Stomach (tissue), 4 donors: ENCODE measurements around the gene ENO3.
"Not testable (repeated sequence)": the region's sequence is repeated elsewhere in the genome, so short reads cannot be mapped to it uniquely, and the experiment has no call there.

Experiments
- POLR2AphosphoS5 ChIP-seq, 3 donors: sonication (generic); formaldehyde crosslinking; IDR thresholded peaks; one replicate each; pipeline ENCODE4 v1.6.1; 2016; ENCODE audit warnings: antibody characterized with exemption in 3 of 3
- TF ChIP-seq, protein P1 (sequence below), 7 experiments: fragments of 450-650 bp in 4 of 7; fragments of 200-600 bp in 3 of 7; sonication (generic) in 3 of 7; IDR thresholded peaks; one replicate each; pipeline ENCODE4 v1.5.1; 2016 to 2019; ENCODE audit warnings: antibody characterized with exemption in 7 of 7, control low read depth in 2 of 7, mild to moderate bottlenecking in 1 of 7

DNA sequence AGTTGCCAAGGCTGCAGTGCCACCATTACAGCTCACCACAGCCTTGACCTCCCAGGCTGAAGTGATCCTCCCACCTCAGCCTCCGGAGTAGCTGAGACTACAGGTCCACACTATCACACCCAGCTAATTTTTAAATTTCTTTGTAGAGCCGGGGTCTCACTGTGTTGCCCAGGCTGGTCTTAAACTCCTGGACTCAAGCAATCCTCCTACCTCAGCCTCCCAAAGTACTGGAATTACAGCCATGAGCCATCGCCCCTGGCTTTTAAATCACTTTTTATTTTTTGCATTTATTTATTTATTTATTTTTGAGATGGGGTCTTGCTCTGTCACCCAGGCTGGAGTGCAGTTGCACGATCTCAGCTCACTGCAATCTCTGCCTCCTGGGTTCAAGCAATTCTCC, 36.4 kb upstream of the ENO3 start:
- TF ChIP-seq, protein P1, sequence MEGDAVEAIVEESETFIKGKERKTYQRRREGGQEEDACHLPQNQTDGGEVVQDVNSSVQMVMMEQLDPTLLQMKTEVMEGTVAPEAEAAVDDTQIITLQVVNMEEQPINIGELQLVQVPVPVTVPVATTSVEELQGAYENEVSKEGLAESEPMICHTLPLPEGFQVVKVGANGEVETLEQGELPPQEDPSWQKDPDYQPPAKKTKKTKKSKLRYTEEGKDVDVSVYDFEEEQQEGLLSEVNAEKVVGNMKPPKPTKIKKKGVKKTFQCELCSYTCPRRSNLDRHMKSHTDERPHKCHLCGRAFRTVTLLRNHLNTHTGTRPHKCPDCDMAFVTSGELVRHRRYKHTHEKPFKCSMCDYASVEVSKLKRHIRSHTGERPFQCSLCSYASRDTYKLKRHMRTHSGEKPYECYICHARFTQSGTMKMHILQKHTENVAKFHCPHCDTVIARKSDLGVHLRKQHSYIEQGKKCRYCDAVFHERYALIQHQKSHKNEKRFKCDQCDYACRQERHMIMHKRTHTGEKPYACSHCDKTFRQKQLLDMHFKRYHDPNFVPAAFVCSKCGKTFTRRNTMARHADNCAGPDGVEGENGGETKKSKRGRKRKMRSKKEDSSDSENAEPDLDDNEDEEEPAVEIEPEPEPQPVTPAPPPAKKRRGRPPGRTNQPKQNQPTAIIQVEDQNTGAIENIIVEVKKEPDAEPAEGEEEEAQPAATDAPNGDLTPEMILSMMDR (IDR thresholded peaks at IDR 0.05), result not testable (repeated sequence)
- TF ChIP-seq POLR2AphosphoS5 (IDR thresholded peaks at IDR 0.05), result not testable (repeated sequence)
